Measurements from ENCODE around the gene GALNT14.

GALNT14 gene

GRCh38 chr2:31086590-31086989 is 51.6 kb downstream of the GALNT14 start:
- no peak for DNase-seq (ENCODE audit: low read depth in 2 of 2)

GRCh38 chr2:31083234-31083993 is 54.8 kb downstream of the GALNT14 start:
- DNase-seq (ENCODE audit: low read depth in 2 of 2), result no peak

- DNase-seq (ENCODE audit: low read depth in 2 of 2), result no peak
Observed at GRCh38 chr2:31082002-31082401, 56.2 kb downstream of the GALNT14 start.

- no peak for DNase-seq (ENCODE audit: low read depth in 2 of 2)
Observed at GRCh38 chr2:31081492-31081891, 56.7 kb downstream of the GALNT14 start.

GRCh38 chr2:31080361-31080760 is 57.9 kb downstream of the GALNT14 start:
- no peak for DNase-seq (ENCODE audit: low read depth in 2 of 2)

GRCh38 chr2:31079665-31080064 is 58.6 kb downstream of the GALNT14 start:
- DNase-seq (ENCODE audit: low read depth in 2 of 2), result no peak

GRCh38 chr2:31078579-31079105 is 59.6 kb downstream of the GALNT14 start:
- DNase-seq (ENCODE audit: low read depth in 2 of 2), result no peak

GRCh38 chr2:31078011-31078410 is 60.2 kb downstream of the GALNT14 start:
- DNase-seq (ENCODE audit: low read depth in 2 of 2), result no peak

GRCh38 chr2:31075941-31076590 is 62.2 kb downstream of the GALNT14 start:
- DNase-seq (ENCODE audit: low read depth in 2 of 2), result no peak

GRCh38 chr2:31075431-31075830 is 62.8 kb downstream of the GALNT14 start:
- DNase-seq (ENCODE audit: low read depth in 2 of 2), result no peak

GRCh38 chr2:31071741-31072140 is 66.5 kb downstream of the GALNT14 start:
- DNase-seq (ENCODE audit: low read depth in 2 of 2), result no peak

GRCh38 chr2:31070339-31071125 is 67.7 kb downstream of the GALNT14 start:
- DNase-seq (ENCODE audit: low read depth in 2 of 2), result no peak

GRCh38 chr2:31069643-31070325 is 68.5 kb downstream of the GALNT14 start:
- no peak for DNase-seq (ENCODE audit: low read depth in 2 of 2)

- no peak for DNase-seq (ENCODE audit: low read depth in 2 of 2)
Observed at GRCh38 chr2:31067259-31067658, 71.0 kb downstream of the GALNT14 start.

- DNase-seq (ENCODE audit: low read depth in 2 of 2), result no peak
Observed at GRCh38 chr2:31066551-31066950, 71.7 kb downstream of the GALNT14 start.

- DNase-seq (ENCODE audit: low read depth in 2 of 2), result no peak
Observed at GRCh38 chr2:31066086-31066485, 72.2 kb downstream of the GALNT14 start.

GRCh38 chr2:31065356-31065755 is 72.9 kb downstream of the GALNT14 start:
- DNase-seq (ENCODE audit: low read depth in 2 of 2), result no peak

GRCh38 chr2:31060397-31060796 is 77.8 kb downstream of the GALNT14 start:
- DNase-seq (ENCODE audit: low read depth in 2 of 2), result no peak

- DNase-seq (ENCODE audit: low read depth in 2 of 2), result no peak
Observed at GRCh38 chr2:31058096-31059035, 79.9 kb downstream of the GALNT14 start.

GRCh38 chr2:31057691-31058090 is 80.5 kb downstream of the GALNT14 start:
- DNase-seq (ENCODE audit: low read depth in 2 of 2), result no peak

GRCh38 chr2:31055938-31056337 is 82.3 kb downstream of the GALNT14 start:
- DNase-seq (ENCODE audit: low read depth in 2 of 2), result no peak
